Lung (tissue), 12 donors: Measurements from ENCODE around the gene TMEM181. TPM values are rescaled to one million over a fixed set of nuclear protein-coding genes. Genes with fewer than 3 reads are reported as not detected.

Experiments
- ATAC-seq: fragments of 200-7000 bp; cut with Tn5 transposase; one replicate; pipeline ENCODE4 v1.9.1; 2020; ENCODE audit warnings: moderate number of reproducible peaks; ENCODE audit not compliant: insufficient read depth, low FRiP score
- DNase-seq, 3 donors: peaks; one replicate each; pipeline ENCODE4 v3.0.0-alpha.2; 2013 to 2017
- H3K27ac ChIP-seq, 2 donors: one replicate each; pipeline ENCODE4 v1.5.1; 2013; ENCODE audit warnings: mild to moderate bottlenecking in 2 of 2, moderate library complexity in 2 of 2, control low read depth in 1 of 2, inconsistent platforms in 1 of 2, low read depth in 1 of 2, low read length in 1 of 2
- H3K27me3 ChIP-seq, 3 donors: one replicate each; pipeline ENCODE4 v1.5.1; 2013; ENCODE audit warnings: low read length in 2 of 3; ENCODE audit not compliant: control insufficient read depth in 3 of 3, insufficient read depth in 3 of 3
- H3K36me3 ChIP-seq, 4 donors: one replicate each; pipeline ENCODE4 v1.5.1; 2013; ENCODE audit warnings: low read length in 4 of 4, mild to moderate bottlenecking in 1 of 4, moderate library complexity in 1 of 4; ENCODE audit not compliant: control insufficient read depth in 4 of 4, insufficient read depth in 4 of 4
- H3K4me1 ChIP-seq, 5 donors: one replicate each; pipeline ENCODE4 v1.5.1; 2013; ENCODE audit warnings: low read length in 5 of 5, mild to moderate bottlenecking in 2 of 5, moderate library complexity in 1 of 5; ENCODE audit not compliant: control insufficient read depth in 5 of 5, insufficient read depth in 5 of 5
- H3K4me3 ChIP-seq: one replicate; pipeline ENCODE4 v1.5.1; 2013; ENCODE audit warnings: mild to moderate bottlenecking, control low read depth, moderate library complexity
- H3K9ac ChIP-seq, 2 donors: one replicate each; pipeline ENCODE4 v1.5.1; 2013; ENCODE audit warnings: low read length in 2 of 2, control low read depth in 1 of 2; ENCODE audit not compliant: insufficient read depth in 1 of 2
- H3K9me3 ChIP-seq, 4 donors: one replicate each; pipeline ENCODE4 v1.5.1; 2013; ENCODE audit warnings: low read length in 3 of 4, mild to moderate bottlenecking in 1 of 4, moderate library complexity in 1 of 4; ENCODE audit not compliant: control insufficient read depth in 4 of 4, insufficient read depth in 3 of 4
- CTCF ChIP-seq: IDR thresholded peaks from 2 replicates; pipeline ENCODE4 v1.5.1; 2012; ENCODE audit warnings: mild to moderate bottlenecking; ENCODE audit errors: control extremely low read depth, extremely low read depth
- WGBS, 2 donors: extraction: QIAGEN DNeasy Blood & Tissue Kit; methylation state at CpG; one replicate each; pipeline ENCODE4 v1.1.7; 2013; 5-methylcytosine and 5-hydroxymethylcytosine counted together
- polyA plus RNA-seq, 2 donors: library from polyadenylated mRNA; stranded (reverse); fragments of 200-250 nt; gene quantifications; one replicate each; pipeline ENCODE4 v1.2.1, GENCODE V29; 2013
- total RNA-seq, 2 donors: library from RNA; depleted of rRNA in 1 of 2; stranded (reverse); fragments of >200 nt in 1 of 2; gene quantifications; one replicate each; pipeline ENCODE4 v1.2.1, GENCODE V29; 2014 to 2021
- donor health status: control.
- donor health status: control.
- donor health status: Bipolar disorder and iron deficiency.
- donor health status: healthy.
- donor health status: DM: yes; HTN: yes; CAD: no.

Gene TMEM181
- total and polyA plus RNA-seq, 4 donors: 14.5 to 28.5 (median 20.5) TPM

- ATAC-seq (no peak), DNase-seq (no peak)
- H3K27ac ChIP-seq: no peak overlapping the region
- 80 to 87% methylated on average over 5 of the region's 5 CpGs for WGBS, 2 donors
- no peak overlapping the region for H3K4me3 ChIP-seq
- H3K4me1 ChIP-seq: peaks cover 8 to 29% (median 10%) of the 10 kb centered on the region in 5 donors
- no peak overlapping the region for H3K9ac ChIP-seq
- TF ChIP-seq CTCF: no peak
- H3K27me3 ChIP-seq: no peaks in the 10 kb centered on the region
- no peaks in the 10 kb centered on the region for H3K9me3 ChIP-seq
- peaks cover 0 to 2% (median 0%) of the 10 kb centered on the region in 4 donors for H3K36me3 ChIP-seq
Measured at GRCh38 chr6:158557927-158558326, 2.0 kb upstream of the TMEM181 start.

- TF ChIP-seq CTCF: no peak
- Histone ChIP-seq H3K36me3 (peaks cover 0 to 2% (median 0%) of the 10 kb centered on the region in 4 donors), H3K27me3 (no peaks in the 10 kb centered on the region), H3K9ac (no peak overlapping the region), H3K27ac (no peak overlapping the region), H3K4me3 (no peak overlapping the region), H3K4me1 (peaks cover 8 to 29% (median 10%) of the 10 kb centered on the region in 5 donors), H3K9me3 (no peaks in the 10 kb centered on the region)
- DNase-seq: no peak
- 97 to 98% methylated on average over 14 of the region's 14 CpGs for WGBS, 2 donors
- no peak for ATAC-seq
Measured at GRCh38 chr6:158558415-158559306, 1.2 kb upstream of the TMEM181 start.

GRCh38 chr6:158559338-158559894, 475 bp upstream of the TMEM181 start:
- no peak for DNase-seq
- Histone ChIP-seq H3K9ac (peak overlapping the region; percentile 41 to 93), H3K27ac (peak overlapping the region; percentile 41 to 97), H3K9me3 (no peaks in the 10 kb centered on the region), H3K4me3 (peak overlapping the region; percentile 83), H3K4me1 (peaks cover 8 to 29% (median 10%) of the 10 kb centered on the region in 5 donors), H3K36me3 (peaks cover 0 to 2% (median 0%) of the 10 kb centered on the region in 4 donors), H3K27me3 (no peaks in the 10 kb centered on the region)
- WGBS, 2 donors: 43 to 45% methylated on average over 14 of the region's 14 CpGs
- ATAC-seq: no peak
- TF ChIP-seq CTCF: no peak
